Mononuclear cell (primary cell): ENCODE measurements around the gene ATG13. TPM values are rescaled to one million over a fixed set of nuclear protein-coding genes. Genes with fewer than 3 reads are reported as not detected.
"Not testable (repeated sequence)": the region's sequence is repeated elsewhere in the genome, so short reads cannot be mapped to it uniquely, and the experiment has no call there.

Experiments
- H3K27me3 ChIP-seq: 2 replicates; pipeline ENCODE4 v1.6.0; 2011; ENCODE audit warnings: low read length, control low read depth; ENCODE audit not compliant: insufficient read depth
- H3K4me1 ChIP-seq: 2 replicates; pipeline ENCODE4 v1.5.1; 2011; ENCODE audit warnings: mild to moderate bottlenecking, low read length, control low read depth; ENCODE audit not compliant: insufficient read depth
- H3K4me3 ChIP-seq: 2 replicates; pipeline ENCODE4 v1.5.1; 2011; ENCODE audit warnings: mild to moderate bottlenecking, low read length, moderate library complexity
- H3K9me3 ChIP-seq: 2 replicates; pipeline ENCODE4 v1.5.1; 2011; ENCODE audit warnings: low read depth, mild to moderate bottlenecking, control low read depth, low read length
- total RNA-seq: library from RNA; depleted of rRNA; stranded (reverse); fragments of >200 nt; gene quantifications from one replicate; pipeline ENCODE4 v1.2.3, GENCODE V29; 2012

ATG13 gene
- total RNA-seq, 1 donor: 93.3 TPM

DNA sequence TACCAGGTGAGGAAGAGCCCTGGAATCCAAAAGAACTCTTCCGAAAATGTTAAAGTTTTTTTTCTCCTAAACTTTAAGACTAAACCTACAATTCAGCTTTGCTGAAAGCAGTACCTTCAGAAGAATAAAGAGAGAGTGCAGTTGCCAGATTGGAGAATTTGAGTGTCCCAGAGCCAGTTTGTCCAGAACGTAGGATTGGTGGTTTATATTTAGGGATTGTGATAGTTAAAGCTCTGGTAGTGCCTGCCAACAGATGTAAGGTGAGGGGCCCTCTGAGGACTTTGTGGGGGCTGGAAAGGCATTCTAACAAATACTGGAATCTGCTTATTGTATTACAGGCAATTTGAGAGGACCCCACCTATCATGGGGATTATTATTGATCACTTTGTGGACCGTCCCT lies 39.8 kb downstream of the ATG13 start:
- Histone ChIP-seq H3K4me3 (no peak overlapping the region), H3K27me3 (no peaks in the 10 kb centered on the region), H3K9me3 (no peaks in the 10 kb centered on the region)

DNA sequence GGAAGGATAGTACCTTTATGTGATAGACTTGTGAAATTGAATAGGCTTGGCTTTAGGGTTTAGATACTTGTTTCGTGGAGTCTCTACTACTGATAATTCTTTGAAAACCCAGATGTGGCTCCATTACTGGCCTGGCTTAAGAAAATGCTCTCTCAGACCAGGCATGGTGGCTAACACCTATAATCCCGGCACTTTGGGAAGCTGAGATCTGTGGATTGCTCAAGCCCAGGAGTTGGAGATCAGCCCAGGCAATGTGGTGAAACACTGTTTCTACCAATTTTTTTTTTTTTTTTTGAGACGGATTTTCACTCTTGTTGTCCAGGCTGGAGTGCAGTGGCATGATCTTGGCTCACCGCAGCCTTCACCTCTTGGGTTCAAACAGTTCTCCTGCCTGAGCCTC lies 40.9 kb downstream of the ATG13 start:
- Histone ChIP-seq H3K9me3 (no peaks in the 10 kb centered on the region), H3K4me3 (no peak overlapping the region), H3K4me1 (peaks cover 14% of the 10 kb centered on the region), H3K27me3 (no peaks in the 10 kb centered on the region)

More for the DNA sequence above, 39.8 kb downstream of the ATG13 start:
- H3K4me1 ChIP-seq: peaks cover 14% of the 10 kb centered on the region

DNA sequence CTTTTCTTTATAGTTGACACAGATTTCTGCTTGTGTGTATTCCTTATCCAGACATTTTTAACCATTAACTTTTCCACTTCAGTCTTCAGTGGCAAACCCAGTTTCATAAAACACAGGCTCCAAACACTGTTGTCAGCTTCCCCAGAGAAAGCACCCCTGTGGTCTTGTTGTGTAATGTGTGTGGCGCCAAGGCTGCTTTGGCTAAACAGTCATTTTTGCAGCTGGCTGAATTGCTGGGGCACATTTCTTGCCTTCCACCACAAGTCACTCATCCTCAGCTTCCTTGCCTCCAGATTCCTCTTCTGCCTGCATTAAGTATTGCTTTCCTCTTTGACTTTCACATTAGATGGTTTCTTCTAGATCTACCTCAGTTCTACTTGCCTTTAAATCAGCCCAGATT lies 42.6 kb downstream of the ATG13 start:
- Histone ChIP-seq H3K4me1 (peaks cover 14% of the 10 kb centered on the region), H3K4me3 (no peak overlapping the region), H3K27me3 (no peaks in the 10 kb centered on the region), H3K9me3 (no peaks in the 10 kb centered on the region)

DNA sequence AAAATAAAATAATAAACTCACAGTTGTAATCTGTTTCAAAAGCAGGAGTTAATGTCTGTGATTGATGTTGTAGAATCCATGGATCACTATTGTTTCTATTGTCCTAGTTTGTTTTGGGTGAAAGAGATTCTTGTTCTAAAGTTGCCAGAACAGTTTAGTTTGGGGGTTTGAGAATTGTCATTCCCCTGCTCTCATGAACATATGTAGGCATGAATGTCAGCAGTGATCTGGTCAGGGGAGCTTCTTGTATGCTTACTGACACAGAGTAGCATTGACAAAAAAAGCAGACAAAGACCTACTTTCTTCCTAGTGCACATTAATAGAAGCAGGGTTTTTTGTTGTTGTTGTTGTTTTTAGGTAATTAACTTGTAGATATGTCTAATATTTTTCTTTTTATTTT lies 44.5 kb downstream of the ATG13 start:
- Histone ChIP-seq H3K9me3 (no peaks in the 10 kb centered on the region), H3K4me1 (peaks cover 14% of the 10 kb centered on the region), H3K4me3 (no peak overlapping the region), H3K27me3 (no peaks in the 10 kb centered on the region)

DNA sequence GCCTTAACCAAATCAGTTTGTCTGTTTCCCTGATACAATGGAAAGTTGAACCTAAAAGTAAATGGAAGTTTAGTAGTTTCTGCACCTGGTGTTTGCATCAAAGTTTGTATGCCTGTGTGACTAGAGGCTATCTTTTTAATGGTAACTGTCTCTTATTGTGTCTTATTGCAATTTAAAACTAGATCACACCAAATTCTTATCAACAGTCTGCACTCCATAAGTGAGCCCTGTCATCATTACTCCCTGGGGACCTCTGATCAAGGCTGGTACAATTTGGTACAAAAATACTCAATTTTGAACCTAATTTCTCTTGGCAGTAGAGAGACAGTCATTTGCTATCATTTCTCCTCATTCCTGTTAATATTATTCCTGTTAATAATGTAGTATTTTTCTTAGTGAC lies 45.0 kb downstream of the ATG13 start:
- no peak overlapping the region for H3K4me3 ChIP-seq
- no peaks in the 10 kb centered on the region for H3K27me3 ChIP-seq
- no peaks in the 10 kb centered on the region for H3K9me3 ChIP-seq
- H3K4me1 ChIP-seq: peaks cover 14% of the 10 kb centered on the region

DNA sequence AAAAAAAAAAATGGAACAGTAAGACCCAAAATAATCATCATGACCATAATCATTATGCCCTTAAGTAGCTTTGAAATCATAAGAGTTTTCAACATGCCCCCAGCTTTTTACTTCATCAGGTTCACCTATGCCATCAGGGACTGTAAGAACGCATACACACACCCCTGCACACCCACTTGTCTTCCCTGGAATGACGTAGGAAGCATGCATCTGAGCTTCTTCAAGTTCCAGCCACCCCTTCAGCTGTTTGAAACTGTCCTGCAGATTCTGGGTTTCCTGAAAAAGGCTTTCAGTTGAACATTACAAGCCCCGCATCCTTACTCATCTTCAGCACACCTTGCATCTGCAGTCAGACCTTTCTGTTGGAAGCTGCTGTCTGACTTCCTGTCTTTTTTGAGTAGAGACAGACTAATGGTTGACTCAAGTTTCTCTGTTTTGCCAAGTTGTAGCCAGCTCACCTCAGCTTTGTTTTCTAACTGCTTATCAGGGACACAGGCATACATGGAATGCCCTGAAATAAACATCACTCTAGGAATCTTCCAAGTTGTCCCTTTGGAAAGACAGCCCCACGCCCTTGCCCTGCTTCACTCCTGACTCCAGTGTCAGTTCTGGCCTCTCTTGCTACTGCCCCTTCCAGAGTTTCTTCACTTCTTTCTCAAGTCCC lies 46.1 kb downstream of the ATG13 start:
- Histone ChIP-seq H3K27me3 (no peaks in the 10 kb centered on the region), H3K4me3 (no peak overlapping the region), H3K9me3 (no peaks in the 10 kb centered on the region), H3K4me1 (peaks cover 14% of the 10 kb centered on the region)

DNA sequence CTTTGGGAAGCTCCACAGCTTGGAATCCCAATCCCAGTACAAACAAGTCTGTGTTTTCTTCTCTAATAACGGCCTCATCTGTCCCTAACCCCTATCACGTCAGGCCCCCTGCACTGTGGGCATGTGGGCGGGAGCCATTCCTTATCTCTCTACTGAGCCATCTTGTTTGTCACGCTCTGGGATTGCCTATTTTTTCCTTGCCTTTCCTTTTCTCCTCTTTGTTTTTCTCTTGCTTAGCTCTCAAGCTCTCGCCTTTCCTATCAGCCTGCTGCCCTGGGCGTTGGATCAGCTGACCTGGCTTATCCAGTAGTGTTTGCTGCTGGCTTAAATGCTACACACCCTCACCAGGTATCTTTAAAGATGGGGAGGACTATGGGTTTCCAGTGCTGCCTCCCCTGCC lies 47.3 kb downstream of the ATG13 start:
- Histone ChIP-seq H3K9me3 (no peaks in the 10 kb centered on the region), H3K4me3 (no peak overlapping the region), H3K4me1 (peaks cover 12% of the 10 kb centered on the region), H3K27me3 (no peaks in the 10 kb centered on the region)

DNA sequence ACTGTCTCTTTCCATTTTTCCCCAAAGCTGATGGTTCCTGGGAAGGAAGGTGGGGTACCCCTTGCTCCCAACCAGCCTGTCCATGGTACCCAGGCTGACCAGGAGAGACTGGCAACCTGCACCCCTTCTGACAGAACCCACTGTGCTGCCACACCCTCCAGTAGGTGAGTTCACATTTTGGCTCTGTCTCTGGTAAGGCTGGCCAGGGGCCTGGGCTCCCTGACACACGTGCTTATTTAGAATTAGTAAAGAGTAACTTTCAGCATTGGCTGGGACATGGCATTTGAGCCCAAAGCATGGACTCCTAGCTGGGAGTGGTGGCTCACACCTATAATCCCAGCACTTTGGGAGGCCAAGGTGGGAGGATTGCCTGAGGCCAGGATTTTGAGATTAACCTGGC lies 48.0 kb downstream of the ATG13 start:
- Histone ChIP-seq H3K9me3 (no peaks in the 10 kb centered on the region), H3K27me3 (no peaks in the 10 kb centered on the region), H3K4me1 (peaks cover 14% of the 10 kb centered on the region), H3K4me3 (no peak overlapping the region)

DNA sequence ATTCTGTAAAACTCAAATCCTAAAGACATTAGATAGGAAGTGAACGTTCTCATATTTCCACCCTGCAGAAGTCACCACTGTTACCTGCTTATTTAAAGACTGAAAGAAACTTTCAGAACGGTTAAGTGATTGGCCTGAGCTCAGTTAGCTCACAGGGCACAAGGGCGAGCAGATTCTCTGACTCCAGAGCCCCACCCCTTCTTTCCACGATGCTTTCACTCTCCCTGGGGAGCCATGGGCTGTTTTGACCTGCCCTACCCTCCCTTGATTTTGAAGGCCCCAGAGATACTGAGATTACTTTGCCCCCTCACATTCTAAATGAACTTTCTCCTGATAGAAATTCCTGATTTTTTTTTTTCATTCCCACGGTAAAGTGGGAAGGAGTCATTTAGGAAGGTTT lies 49.2 kb downstream of the ATG13 start:
- peaks cover 25% of the 10 kb centered on the region for H3K4me1 ChIP-seq
- H3K4me3 ChIP-seq: no peak overlapping the region
- H3K9me3 ChIP-seq: no peaks in the 10 kb centered on the region
- no peaks in the 10 kb centered on the region for H3K27me3 ChIP-seq

DNA sequence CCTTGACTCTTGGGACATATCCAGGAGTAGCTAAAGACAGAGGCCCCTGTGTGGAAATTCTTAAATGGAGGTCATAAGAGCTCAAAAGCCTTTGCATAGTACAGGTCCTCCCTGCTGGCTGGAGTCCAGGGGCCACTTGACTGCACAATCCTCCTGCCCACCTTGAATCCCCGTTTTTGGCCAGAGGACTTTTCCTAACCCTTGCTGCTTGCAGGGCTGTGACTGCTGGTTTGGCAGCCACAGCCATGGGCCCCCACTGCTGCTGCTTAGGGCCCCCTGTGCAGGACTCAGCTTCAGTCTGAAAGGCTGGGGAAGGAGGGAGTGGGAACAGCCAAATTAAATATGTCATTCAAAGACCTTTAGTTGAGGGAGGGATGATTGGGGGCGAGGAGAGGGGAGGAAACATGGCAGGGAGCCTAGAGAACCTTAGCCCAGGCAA lies 49.7 kb downstream of the ATG13 start:
- no peaks in the 10 kb centered on the region for H3K27me3 ChIP-seq
- no peaks in the 10 kb centered on the region for H3K9me3 ChIP-seq
- H3K4me3 ChIP-seq: no peak overlapping the region
- peaks cover 31% of the 10 kb centered on the region for H3K4me1 ChIP-seq

DNA sequence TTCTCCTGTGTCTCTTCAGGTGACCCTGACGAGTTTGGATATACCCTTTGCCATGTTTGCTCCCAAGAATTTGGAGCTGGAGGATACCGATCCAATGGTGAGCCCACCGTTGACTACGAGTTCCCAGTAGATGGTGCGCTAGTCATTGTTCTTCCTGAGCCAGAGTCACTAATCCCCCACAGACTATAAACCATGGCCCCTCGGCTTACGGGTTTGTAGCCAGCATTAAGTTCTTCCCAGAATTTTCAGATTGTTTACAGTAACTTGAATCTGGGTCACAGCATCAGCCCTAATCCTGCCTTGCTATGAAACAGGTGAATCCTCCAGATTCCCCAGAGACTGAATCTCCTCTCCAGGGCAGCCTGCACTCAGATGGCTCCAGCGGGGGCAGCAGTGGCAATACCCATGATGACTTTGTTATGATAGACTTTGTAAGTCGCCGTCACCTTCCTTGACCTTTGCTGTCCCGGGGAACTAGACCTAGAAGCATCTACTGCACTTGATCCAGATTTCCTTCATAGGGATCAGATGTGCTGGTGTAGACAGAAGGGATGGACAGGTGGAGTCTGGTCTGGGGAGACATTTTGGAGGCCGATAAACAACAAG lies 51.2 kb downstream of the ATG13 start:
- H3K27me3 ChIP-seq: no peaks in the 10 kb centered on the region
- peaks cover 46% of the 10 kb centered on the region for H3K4me1 ChIP-seq
- H3K9me3 ChIP-seq: no peaks in the 10 kb centered on the region
- no peak overlapping the region for H3K4me3 ChIP-seq

DNA sequence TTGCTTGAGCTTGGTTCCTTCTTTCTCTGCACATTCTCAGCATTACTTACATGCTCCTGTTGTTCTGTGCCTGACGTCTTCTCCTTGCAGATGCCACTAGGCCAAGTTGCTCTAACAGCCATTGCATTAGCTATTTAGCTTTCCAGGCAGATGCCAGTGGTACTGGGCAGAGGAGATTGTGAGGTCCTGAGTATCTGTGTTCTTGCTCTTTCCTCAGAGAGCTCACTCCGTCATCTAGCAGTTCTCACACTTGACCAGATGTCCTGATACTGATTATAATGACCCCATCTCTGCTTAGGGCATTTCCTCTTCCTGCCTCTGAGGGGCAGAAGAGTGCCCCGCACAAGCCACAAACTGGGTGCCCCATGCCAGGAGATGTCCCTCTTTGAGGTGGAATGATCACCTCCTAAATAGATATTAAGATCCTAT lies 52.4 kb downstream of the ATG13 start:
- Histone ChIP-seq H3K4me1 (peaks cover 57% of the 10 kb centered on the region), H3K4me3 (no peak overlapping the region), H3K9me3 (no peaks in the 10 kb centered on the region), H3K27me3 (no peaks in the 10 kb centered on the region)

DNA sequence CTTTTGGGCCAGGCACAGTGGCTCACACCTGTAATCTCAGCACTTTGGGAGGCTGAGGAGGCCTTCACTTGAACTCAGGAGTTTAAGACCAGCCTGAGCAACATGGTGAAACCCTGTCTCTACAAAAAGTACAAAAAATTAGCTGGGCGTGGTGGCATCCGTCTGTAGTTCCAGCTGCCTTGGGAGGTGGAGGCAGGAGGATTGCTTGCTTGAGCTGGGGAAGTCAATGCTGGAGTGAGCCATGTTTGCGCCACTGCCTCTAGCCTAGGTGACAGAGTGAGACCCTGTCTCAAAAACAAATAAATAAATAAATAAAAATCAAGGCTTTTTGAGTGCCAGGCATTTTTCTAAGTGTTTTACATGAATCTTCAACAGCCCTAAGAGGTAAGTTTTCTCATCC lies 53.2 kb downstream of the ATG13 start:
- H3K9me3 ChIP-seq, H3K27me3 ChIP-seq, H3K4me3 ChIP-seq: not testable (repeated sequence)
- H3K4me1 ChIP-seq: peaks cover 65% of the 10 kb centered on the region

DNA sequence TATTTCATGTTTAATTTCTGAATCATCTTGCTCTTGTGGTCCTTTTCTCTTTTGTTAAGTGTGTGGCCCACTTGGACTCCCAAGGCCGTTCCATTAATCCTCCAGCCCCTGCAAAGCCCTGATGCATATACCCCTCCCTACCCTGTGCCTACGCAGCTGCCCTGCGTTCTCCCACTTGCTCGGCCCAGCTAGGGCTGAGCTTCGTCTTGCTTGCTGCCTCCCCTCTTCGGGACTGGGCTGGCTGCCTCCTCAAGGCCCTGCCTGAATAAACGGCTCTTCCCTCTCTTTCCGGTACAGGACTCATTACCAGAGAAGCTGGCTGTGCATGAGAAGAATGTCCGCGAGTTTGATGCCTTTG lies 54.6 kb downstream of the ATG13 start:
- no peak overlapping the region for H3K4me3 ChIP-seq
- H3K27me3 ChIP-seq: no peaks in the 10 kb centered on the region
- H3K4me1 ChIP-seq: peaks cover 80% of the 10 kb centered on the region
- H3K9me3 ChIP-seq: no peaks in the 10 kb centered on the region

DNA sequence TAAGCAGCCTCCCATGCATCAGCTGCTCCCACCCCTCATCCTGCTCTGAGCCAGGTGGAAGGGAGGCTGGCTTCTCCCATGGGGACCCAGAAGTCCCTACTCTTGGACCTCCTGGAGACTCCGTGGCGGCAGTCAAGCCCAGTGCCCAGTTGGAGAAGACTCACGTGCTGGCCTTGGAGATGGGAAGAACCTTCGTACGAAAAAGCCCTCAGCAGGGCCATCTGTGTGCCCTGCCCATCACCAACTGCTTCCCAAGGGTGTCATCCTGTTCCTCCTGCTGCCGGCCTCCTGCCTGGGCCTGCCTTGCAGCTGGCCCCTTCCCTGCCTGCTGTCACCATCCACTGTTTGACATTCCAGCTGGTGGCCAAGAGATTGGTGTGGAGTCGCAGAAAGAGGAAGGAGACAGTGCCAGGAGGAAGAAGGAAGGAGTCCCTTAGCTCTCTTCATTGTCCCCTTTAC lies 55.1 kb downstream of the ATG13 start:
- H3K27me3 ChIP-seq: no peaks in the 10 kb centered on the region
- H3K4me3 ChIP-seq: no peak overlapping the region
- no peaks in the 10 kb centered on the region for H3K9me3 ChIP-seq
- H3K4me1 ChIP-seq: peaks cover 84% of the 10 kb centered on the region
